H1 (cell line): ENCODE data around the gene MYO5B.

Experiments
- ATF3 ChIP-seq: IDR thresholded peaks from 2 replicates; pipeline ENCODE4 v1.6.1; 2011; ENCODE audit warnings: low read depth, mild to moderate bottlenecking, low read length; ENCODE audit not compliant: insufficient read depth
- CTCF ChIP-seq, 3 experiments: IDR thresholded peaks; 1 replicate in 2 of 3; 2 replicates in 1 of 3; pipeline versions ENCODE4 v1.5.1 to v1.6.1; 2011; ENCODE audit warnings: low read length in 3 of 3, mild to moderate bottlenecking in 3 of 3, inconsistent platforms in 2 of 3, low read depth in 1 of 3, moderate library complexity in 1 of 3; ENCODE audit not compliant: insufficient read depth in 1 of 3; ENCODE audit errors: control extremely low read depth in 1 of 3
- EP300 ChIP-seq, 2 experiments: IDR thresholded peaks; 1 replicate in 1 of 2; 2 replicates in 1 of 2; pipeline ENCODE4 v1.6.1; 2011 to 2012; ENCODE audit warnings: low read depth in 2 of 2, low read length in 2 of 2, mild to moderate bottlenecking in 2 of 2, borderline replicate concordance in 1 of 2, inconsistent platforms in 1 of 2, moderate library complexity in 1 of 2
- EZH2 ChIP-seq: fragments of 200-600 bp; sonication (generic); IDR thresholded peaks from 2 replicates; pipeline ENCODE4 v1.7.1; 2012; ENCODE audit warnings: low read depth, mild to moderate bottlenecking, moderate library complexity, low read length, inconsistent platforms; ENCODE audit not compliant: severe bottlenecking
- JUN ChIP-seq: IDR thresholded peaks from 2 replicates; pipeline ENCODE4 v1.6.1; 2011; ENCODE audit warnings: low read depth, mild to moderate bottlenecking, improper control_type of control experiment, low read length
- MAX ChIP-seq: IDR thresholded peaks from 2 replicates; pipeline ENCODE4 v1.6.1; 2012; ENCODE audit warnings: inconsistent platforms
- POLR2AphosphoS5 ChIP-seq: IDR thresholded peaks from 2 replicates; pipeline ENCODE4 v1.6.1; 2011; ENCODE audit warnings: low read depth, low read length
- RAD21 ChIP-seq, 2 experiments: IDR thresholded peaks in 1 of 2; conservative IDR thresholded peaks in 1 of 2; 2 replicates each; pipeline ENCODE4 v1.6.1; 2011; ENCODE audit warnings: low read depth in 2 of 2, low read length in 2 of 2, improper control_type of control experiment in 1 of 2, inconsistent platforms in 1 of 2, mild to moderate bottlenecking in 1 of 2, moderate library complexity in 1 of 2
- SUZ12 ChIP-seq: fragments of 200-600 bp; sonication (generic); IDR thresholded peaks from 2 replicates; pipeline ENCODE4 v1.6.1; 2012; ENCODE audit warnings: mild to moderate bottlenecking, inconsistent platforms, low read length, moderate library complexity, mixed read lengths
- ZNF274 ChIP-seq: IDR thresholded peaks from 2 replicates; pipeline ENCODE4 v1.7.0; 2012; ENCODE audit warnings: low read length, borderline replicate concordance; ENCODE audit errors: extremely low read depth

GRCh38 chr18:49842656-49843055 is 352.3 kb downstream of the MYO5B start:
- TF ChIP-seq MAX (no peak), EP300 (IDR thresholded peaks at IDR 0.05; ENCODE audit: borderline replicate concordance in 1 of 2, low read depth in 2 of 2, low read length in 2 of 2) (no peak), RAD21 (IDR thresholded peaks at IDR 0.05 in 1 of 2, conservative IDR thresholded peaks at IDR 0.05 in 1 of 2; ENCODE audit: low read depth in 2 of 2, low read length in 2 of 2) (no peak), EZH2 (no peak), CTCF (IDR thresholded peaks at IDR 0.05; ENCODE audit: control extremely low read depth in 1 of 3, insufficient read depth in 1 of 3, low read depth in 1 of 3, low read length in 3 of 3) (no peak), ZNF274 (no peak), POLR2AphosphoS5 (no peak), ATF3 (no peak), SUZ12 (no peak), JUN (no peak)
